HepG2 (cell line): ENCODE measurements around the gene CABLES2. TPM values are rescaled to one million over a fixed set of nuclear protein-coding genes. Genes with fewer than 3 reads are reported as not detected.

Source experiments
- BCL3 ChIP-seq: sonication (generic); formaldehyde crosslinking; IDR thresholded peaks from 2 replicates; pipeline ENCODE4 v1.5.1; 2020; ENCODE audit warnings: mild to moderate bottlenecking, missing genetic modification reagents, moderate library complexity
- CBX1 ChIP-seq: IDR thresholded peaks from one replicate; pipeline ENCODE4 v1.6.1; 2016; ENCODE audit warnings: antibody characterized with exemption, low read depth
- E2F5 ChIP-seq: sonication (generic); formaldehyde crosslinking; conservative IDR thresholded peaks from 2 replicates; pipeline ENCODE4 v1.4.0; 2020; ENCODE audit warnings: missing genetic modification reagents
- FOXJ3 ChIP-seq: sonication (generic); formaldehyde crosslinking; IDR thresholded peaks from 2 replicates; pipeline ENCODE4 v1.4.0; 2020; ENCODE audit warnings: missing genetic modification reagents, mild to moderate bottlenecking, borderline replicate concordance
- HNRNPUL1 ChIP-seq: fragments of 200-400 bp; formaldehyde crosslinking; IDR thresholded peaks from 2 replicates; pipeline ENCODE4 v1.6.1; 2017; ENCODE audit warnings: low read depth, mild to moderate bottlenecking, low read length, moderate library complexity
- NR2C2 ChIP-seq: sonication (generic); formaldehyde crosslinking; IDR thresholded peaks from 2 replicates; pipeline ENCODE4 v1.4.0; 2020; ENCODE audit warnings: missing genetic modification reagents, mild to moderate bottlenecking, moderate library complexity, borderline replicate concordance
- PAXIP1 ChIP-seq: sonication (generic); formaldehyde crosslinking; conservative IDR thresholded peaks from 2 replicates; pipeline ENCODE4 v1.4.0; 2020; ENCODE audit warnings: mild to moderate bottlenecking, missing genetic modification reagents, moderate library complexity
- RFX1 ChIP-seq: fragments of 450-650 bp; IDR thresholded peaks from 2 replicates; pipeline ENCODE4 v1.6.1; 2017
- SP5 ChIP-seq: IDR thresholded peaks from 2 replicates; pipeline ENCODE4 v1.6.1; 2016; ENCODE audit warnings: low read depth, borderline replicate concordance
- ZBTB14 ChIP-seq: sonication (generic); formaldehyde crosslinking; IDR thresholded peaks from 2 replicates; pipeline ENCODE4 v1.4.0; 2020; ENCODE audit warnings: missing genetic modification reagents
- ZNF281 ChIP-seq: sonication (generic); formaldehyde crosslinking; IDR thresholded peaks from 2 replicates; pipeline ENCODE4 v1.4.0; 2020; ENCODE audit warnings: missing genetic modification reagents, borderline replicate concordance
- ZNF543 ChIP-seq: sonication (generic); formaldehyde crosslinking; IDR thresholded peaks from 2 replicates; pipeline ENCODE4 v1.4.0; 2020; ENCODE audit warnings: mild to moderate bottlenecking, missing genetic modification reagents
- polyA plus RNA-seq, 8 experiments: library from polyadenylated mRNA; depleted of rRNA in 3 of 8; stranded (reverse) in 7 of 8; unstranded in 1 of 8; fragments of >200 nt; fragmentation: Illumina TruSeq in 4 of 8; extraction: Trizol in 4 of 8; gene quantifications; 2 replicates each; pipeline versions ENCODE4 v1.2.1 to v1.2.3, GENCODE V29; 2011 to 2016; ENCODE audit warnings: low read depth in 4 of 8, missing spikeins in 1 of 8, mixed read lengths in 1 of 8; ENCODE audit not compliant: insufficient read depth in 1 of 8
- total RNA-seq, 5 experiments: library from RNA; depleted of rRNA; stranded (reverse); fragments of >200 nt; fragmentation: Illumina TruSeq; extraction: Trizol; gene quantifications; 2 replicates each; pipeline ENCODE4 v1.2.3, GENCODE V29; 2016; ENCODE audit warnings: low read depth in 1 of 5
- TF ChIP-seq, protein P1 (sequence below): sonication (generic); formaldehyde crosslinking; IDR thresholded peaks from 2 replicates; pipeline ENCODE4 v1.5.1; 2020; ENCODE audit warnings: mild to moderate bottlenecking, missing genetic modification reagents

CABLES2 gene
- total and polyA plus RNA-seq, 2 of the 13 experiments (the other 11 are each of a cell fraction or from before 2014, with no cell fraction given), result 5.2 to 9.7 TPM

DNA sequence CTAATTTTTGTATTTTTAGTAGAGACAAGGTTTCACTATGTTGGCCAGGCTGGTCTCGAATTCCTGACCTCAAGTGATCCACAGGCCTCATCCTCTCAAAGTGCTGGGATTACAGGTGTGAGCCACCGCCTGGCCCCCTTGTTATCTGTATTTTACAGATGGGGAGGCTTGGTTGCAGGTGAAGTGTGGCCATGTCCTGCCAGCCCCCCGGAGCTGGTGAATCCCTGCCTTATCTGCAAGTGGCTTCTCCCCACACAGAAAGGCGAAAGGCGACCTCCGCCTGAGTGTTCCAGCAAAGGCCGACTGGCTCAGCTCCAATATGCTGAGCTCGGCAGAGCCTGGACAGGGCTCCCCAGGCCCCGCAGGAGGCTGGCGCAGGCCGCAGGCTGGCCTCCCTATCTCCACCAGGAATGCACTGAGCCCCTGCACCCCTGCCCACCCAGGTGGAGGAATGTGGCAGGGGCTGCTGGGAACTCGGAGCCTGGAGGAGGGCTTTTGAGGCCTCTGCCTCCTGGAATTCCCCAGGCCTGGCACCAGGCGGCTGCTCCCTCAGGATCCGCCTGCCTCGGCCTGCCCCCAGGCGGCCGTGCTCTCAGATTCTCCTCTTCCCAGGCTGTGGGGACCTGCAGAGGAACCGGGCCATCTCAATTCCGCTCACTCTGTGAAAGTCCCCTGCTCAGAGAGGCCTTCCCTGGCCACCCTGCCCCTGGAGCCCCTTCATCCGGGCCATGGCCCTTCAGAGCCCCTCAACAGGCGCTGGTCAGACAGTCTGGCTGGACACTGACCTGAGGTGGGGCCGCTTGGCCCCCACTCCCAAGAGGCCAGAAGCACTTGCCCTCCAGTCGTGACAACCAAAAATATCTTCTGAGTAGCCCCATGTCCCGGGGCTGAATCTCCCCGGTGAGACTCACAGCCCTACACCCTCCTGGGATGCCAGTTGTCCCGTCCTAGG, 30.7 kb downstream of the CABLES2 start (continued):
- TF ChIP-seq E2F5 (CRISPR knock-in tag), result 0 out of 2 replicates have a peak, but pooled peaks have one; percentile 30
- peak; percentile 63 for TF ChIP-seq NR2C2 (CRISPR knock-in tag)
- no peak for TF ChIP-seq CBX1
- peak; percentile 78 for TF ChIP-seq BCL3
- peak; percentile 61; the same call in 1 of the 2 replicates for TF ChIP-seq SP5 (CRISPR knock-in tag)
- TF ChIP-seq, protein P1, sequence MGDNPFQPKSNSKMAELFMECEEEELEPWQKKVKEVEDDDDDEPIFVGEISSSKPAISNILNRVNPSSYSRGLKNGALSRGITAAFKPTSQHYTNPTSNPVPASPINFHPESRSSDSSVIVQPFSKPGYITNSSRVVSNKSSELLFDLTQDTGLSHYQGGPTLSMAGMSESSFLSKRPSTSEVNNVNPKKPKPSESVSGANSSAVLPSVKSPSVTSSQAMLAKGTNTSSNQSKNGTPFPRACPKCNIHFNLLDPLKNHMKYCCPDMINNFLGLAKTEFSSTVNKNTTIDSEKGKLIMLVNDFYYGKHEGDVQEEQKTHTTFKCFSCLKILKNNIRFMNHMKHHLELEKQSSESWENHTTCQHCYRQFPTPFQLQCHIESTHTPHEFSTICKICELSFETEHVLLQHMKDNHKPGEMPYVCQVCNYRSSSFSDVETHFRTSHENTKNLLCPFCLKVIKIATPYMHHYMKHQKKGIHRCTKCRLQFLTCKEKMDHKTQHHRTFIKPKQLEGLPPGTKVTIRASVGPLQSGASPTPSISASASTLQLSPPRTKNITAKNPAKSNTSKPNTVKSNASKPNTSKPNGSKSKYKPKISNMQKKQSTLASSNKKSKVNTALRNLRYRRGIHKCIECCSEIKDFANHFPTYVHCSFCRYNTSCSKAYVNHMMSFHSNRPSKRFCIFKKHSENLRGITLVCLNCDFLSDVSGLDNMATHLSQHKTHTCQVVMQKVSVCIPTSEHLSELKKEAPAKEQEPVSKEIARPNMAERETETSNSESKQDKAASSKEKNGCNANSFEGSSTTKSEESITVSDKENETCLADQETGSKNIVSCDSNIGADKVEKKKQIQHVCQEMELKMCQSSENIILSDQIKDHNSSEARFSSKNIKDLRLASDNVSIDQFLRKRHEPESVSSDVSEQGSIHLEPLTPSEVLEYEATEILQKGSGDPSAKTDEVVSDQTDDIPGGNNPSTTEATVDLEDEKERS, result peak; percentile 90
- peak; percentile 65; the same call in 1 of the 2 replicates for TF ChIP-seq FOXJ3 (CRISPR knock-in tag)
- TF ChIP-seq PAXIP1 (CRISPR knock-in tag), result peak; percentile 68
- TF ChIP-seq ZNF543 (CRISPR knock-in tag), result peak; percentile 69
- peak; percentile 41 for TF ChIP-seq ZBTB14
- TF ChIP-seq RFX1, result no peak
- peak; percentile 35; the same call in 1 of the 2 replicates for TF ChIP-seq ZNF281 (CRISPR knock-in tag)
- no peak for TF ChIP-seq HNRNPUL1
